Osteocyte (in vitro differentiated cells): ENCODE results near the gene PDZD4. TPM values are rescaled to one million over a fixed set of nuclear protein-coding genes. Genes with fewer than 3 reads are reported as not detected.

Experiments used
- DNase-seq: peaks from one replicate; pipeline ENCODE4 v3.0.0; 2021; ENCODE audit warnings: mixed read lengths; ENCODE audit not compliant: unreplicated experiment; ENCODE audit errors: extremely low spot score
- H3K27ac Mint-ChIP-seq: one replicate; pipeline ENCODE4 v1.8.0; 2021; ENCODE audit warnings: mild to moderate bottlenecking, mixed read lengths; ENCODE audit not compliant: unreplicated experiment
- H3K27me3 Mint-ChIP-seq: one replicate; pipeline ENCODE4 v1.8.0; 2021; ENCODE audit warnings: mixed read lengths; ENCODE audit not compliant: unreplicated experiment
- H3K36me3 Mint-ChIP-seq: one replicate; pipeline ENCODE4 v1.8.0; 2021; ENCODE audit warnings: mixed read lengths; ENCODE audit not compliant: unreplicated experiment
- H3K4me1 Mint-ChIP-seq: one replicate; pipeline ENCODE4 v1.8.0; 2021; ENCODE audit warnings: mixed read lengths; ENCODE audit not compliant: unreplicated experiment
- H3K4me3 Mint-ChIP-seq: one replicate; pipeline ENCODE4 v1.8.0; 2021; ENCODE audit warnings: mild to moderate bottlenecking, moderate library complexity, mixed read lengths; ENCODE audit not compliant: unreplicated experiment
- H3K9me3 Mint-ChIP-seq: one replicate; pipeline ENCODE4 v1.8.0; 2021; ENCODE audit warnings: mixed read lengths; ENCODE audit not compliant: unreplicated experiment
- total RNA-seq: library from RNA; stranded (reverse); gene quantifications from 2 replicates; pipeline ENCODE4 v1.2.1, GENCODE V29; 2021
- TF ChIP-seq, protein P1 (sequence below): fragments of 200-600 bp; sonication (generic); IDR thresholded peaks from 2 replicates; pipeline ENCODE4 v1.5.0; 2021; ENCODE audit warnings: antibody characterized with exemption, mild to moderate bottlenecking, moderate library complexity

PDZD4 gene
- total RNA-seq, 1 donor from 2014 or later = 23.9 TPM

DNA sequence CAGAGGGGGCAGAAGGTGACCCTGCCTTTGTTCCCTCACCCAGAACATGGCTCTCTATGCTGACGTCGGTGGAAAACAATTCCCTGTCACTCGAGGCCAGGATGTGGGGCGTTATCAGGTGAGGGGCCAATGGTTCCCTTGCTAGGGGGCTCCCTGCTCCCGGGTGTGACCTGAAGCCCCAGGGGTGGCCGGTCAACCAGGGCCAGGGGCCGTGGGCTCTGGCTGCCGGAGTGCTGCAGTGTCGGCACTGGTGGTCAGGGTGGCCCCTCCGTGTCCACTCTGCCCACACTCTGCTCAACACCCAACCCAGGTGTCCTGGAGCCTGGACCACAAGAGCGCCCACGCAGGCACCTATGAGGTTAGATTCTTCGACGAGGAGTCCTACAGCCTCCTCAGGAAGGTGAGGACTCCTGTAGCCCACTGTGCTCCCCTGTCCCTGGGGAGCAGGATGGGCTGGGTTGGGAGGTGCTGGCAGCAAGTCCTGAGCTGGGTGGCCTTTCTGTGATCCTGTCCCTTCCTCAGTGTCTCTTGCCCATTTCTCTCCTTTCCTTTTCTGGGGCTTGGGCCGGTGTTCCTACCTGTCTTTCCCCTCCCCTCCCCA lies 32.8 kb downstream of the PDZD4 start:
- no peak overlapping the region for H3K4me3 Mint-ChIP-seq

GRCh38 chrX:153794897-153795816 lies 35.2 kb downstream of the PDZD4 start:
- H3K36me3 Mint-ChIP-seq = peaks cover 5% of the 10 kb centered on the region
- H3K4me3 Mint-ChIP-seq = peak overlapping the region; percentile 91
- TF ChIP-seq, protein P1, sequence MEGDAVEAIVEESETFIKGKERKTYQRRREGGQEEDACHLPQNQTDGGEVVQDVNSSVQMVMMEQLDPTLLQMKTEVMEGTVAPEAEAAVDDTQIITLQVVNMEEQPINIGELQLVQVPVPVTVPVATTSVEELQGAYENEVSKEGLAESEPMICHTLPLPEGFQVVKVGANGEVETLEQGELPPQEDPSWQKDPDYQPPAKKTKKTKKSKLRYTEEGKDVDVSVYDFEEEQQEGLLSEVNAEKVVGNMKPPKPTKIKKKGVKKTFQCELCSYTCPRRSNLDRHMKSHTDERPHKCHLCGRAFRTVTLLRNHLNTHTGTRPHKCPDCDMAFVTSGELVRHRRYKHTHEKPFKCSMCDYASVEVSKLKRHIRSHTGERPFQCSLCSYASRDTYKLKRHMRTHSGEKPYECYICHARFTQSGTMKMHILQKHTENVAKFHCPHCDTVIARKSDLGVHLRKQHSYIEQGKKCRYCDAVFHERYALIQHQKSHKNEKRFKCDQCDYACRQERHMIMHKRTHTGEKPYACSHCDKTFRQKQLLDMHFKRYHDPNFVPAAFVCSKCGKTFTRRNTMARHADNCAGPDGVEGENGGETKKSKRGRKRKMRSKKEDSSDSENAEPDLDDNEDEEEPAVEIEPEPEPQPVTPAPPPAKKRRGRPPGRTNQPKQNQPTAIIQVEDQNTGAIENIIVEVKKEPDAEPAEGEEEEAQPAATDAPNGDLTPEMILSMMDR = no peak
- peak overlapping the region; percentile 64 for H3K27ac Mint-ChIP-seq
- DNase-seq = no peak
- H3K27me3 Mint-ChIP-seq = no peaks in the 10 kb centered on the region
- H3K9me3 Mint-ChIP-seq = no peaks in the 10 kb centered on the region
- H3K4me1 Mint-ChIP-seq = peaks cover 13% of the 10 kb centered on the region

More for the DNA sequence above, 32.8 kb downstream of the PDZD4 start:
- TF ChIP-seq, protein P1 = no peak
- no peaks in the 10 kb centered on the region for H3K36me3 Mint-ChIP-seq
- H3K4me1 Mint-ChIP-seq = peaks cover 13% of the 10 kb centered on the region
- H3K27ac Mint-ChIP-seq = no peak overlapping the region
- no peak for DNase-seq
- H3K9me3 Mint-ChIP-seq = no peaks in the 10 kb centered on the region
- no peaks in the 10 kb centered on the region for H3K27me3 Mint-ChIP-seq

DNA sequence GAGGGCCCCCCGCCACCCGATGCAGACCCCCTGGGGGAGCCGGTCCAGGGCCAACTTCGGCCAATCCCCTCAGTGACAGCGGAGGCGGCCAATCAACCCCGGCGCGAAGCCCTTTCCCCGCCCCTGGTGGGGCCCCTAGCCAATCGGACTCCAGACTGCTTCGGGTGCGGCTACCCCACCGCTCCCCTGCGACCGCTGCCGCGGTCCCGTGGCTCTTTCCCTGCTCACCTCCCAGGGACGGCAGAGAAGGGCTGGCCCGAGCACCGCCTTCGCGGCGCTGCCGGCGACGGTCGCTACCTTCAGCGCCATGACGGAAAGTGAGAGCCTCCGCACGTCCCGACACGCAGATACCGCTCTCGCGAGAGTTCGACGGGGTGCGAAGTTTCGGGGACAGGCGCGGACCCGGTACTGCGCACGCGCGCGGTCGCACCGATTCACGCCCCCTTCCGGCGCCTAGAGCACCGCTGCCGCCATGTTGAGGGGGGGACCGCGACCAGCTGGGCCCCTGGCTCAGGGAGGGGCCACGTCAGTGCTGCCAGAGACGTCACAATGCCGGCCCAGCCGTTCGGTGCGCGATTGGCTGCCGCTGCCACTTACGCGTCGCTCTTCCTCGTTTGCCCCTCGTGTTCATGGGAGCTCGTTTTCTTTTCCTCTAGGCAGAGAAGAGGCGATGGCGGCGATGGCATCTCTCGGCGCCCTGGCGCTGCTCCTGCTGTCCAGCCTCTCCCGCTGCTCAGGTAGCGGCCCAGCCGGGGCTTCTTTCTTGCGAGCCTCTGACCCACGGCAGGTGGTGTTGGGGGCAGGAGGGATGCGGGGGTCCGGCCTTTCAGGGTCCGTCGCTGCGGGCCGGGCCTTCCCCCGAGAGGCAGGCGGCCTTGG lies 36.1 kb downstream of the PDZD4 start, which contains the start of the genes IDH3G and SSR4:
IDH3G (minus strand) TSS at position 358 of the 879 bp plus-strand sequence; CDS start at position 309, 49 bp downstream.
SSR4 (plus strand) TSS at position 651 of the 879 bp plus-strand sequence; CDS start at position 671, 20 bp downstream.
- Mint-ChIP-seq H3K4me1 (peaks cover 13% of the 10 kb centered on the region), H3K27ac (peak within 1 kb of the TSS; percentile 92), H3K4me3 (peak within 1 kb of the TSS; percentile 91), H3K27me3 (no peaks in the 10 kb centered on the region), H3K9me3 (no peaks in the 10 kb centered on the region), H3K36me3 (peaks cover 5% of the 10 kb centered on the region)
- TF ChIP-seq, protein P1 = peak; percentile 19
- DNase-seq = peak; percentile 98

DNA sequence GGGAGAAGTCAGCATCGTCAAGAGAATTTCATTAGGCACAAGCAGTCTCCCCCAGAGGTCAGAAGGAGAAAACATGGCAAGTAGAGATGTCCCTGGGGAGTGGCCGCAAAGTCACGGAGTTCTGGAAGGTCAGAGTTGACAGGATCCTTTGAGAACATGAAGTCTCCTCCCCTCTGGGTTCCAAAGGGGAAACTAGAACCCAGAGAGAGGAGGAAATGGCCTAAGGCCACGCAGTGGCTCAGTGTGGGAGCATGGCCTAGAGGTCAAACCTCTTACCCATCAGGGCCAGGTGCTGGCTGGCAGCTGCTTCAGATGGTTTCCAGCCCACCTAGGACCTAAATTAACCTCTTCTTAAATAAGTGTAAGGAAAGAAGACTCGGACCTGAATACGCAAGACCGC lies 37.1 kb downstream of the PDZD4 start:
- TF ChIP-seq, protein P1 = no peak
- peaks cover 13% of the 10 kb centered on the region for H3K4me1 Mint-ChIP-seq
- peaks cover 5% of the 10 kb centered on the region for H3K36me3 Mint-ChIP-seq
- no peaks in the 10 kb centered on the region for H3K9me3 Mint-ChIP-seq
- peak overlapping the region; percentile 92 for H3K27ac Mint-ChIP-seq
- no peaks in the 10 kb centered on the region for H3K27me3 Mint-ChIP-seq
- DNase-seq = no peak
- H3K4me3 Mint-ChIP-seq = peak overlapping the region; percentile 91
